ENCODE results near the gene NDUFA13. TPM values are rescaled to one million over a fixed set of nuclear protein-coding genes. Genes with fewer than 3 reads are reported as not detected.

The NDUFA13 gene
- total RNA-seq, 4 donors from 2014 or later = 57.4 to 97.2 (median 63.9) TPM

DNA sequence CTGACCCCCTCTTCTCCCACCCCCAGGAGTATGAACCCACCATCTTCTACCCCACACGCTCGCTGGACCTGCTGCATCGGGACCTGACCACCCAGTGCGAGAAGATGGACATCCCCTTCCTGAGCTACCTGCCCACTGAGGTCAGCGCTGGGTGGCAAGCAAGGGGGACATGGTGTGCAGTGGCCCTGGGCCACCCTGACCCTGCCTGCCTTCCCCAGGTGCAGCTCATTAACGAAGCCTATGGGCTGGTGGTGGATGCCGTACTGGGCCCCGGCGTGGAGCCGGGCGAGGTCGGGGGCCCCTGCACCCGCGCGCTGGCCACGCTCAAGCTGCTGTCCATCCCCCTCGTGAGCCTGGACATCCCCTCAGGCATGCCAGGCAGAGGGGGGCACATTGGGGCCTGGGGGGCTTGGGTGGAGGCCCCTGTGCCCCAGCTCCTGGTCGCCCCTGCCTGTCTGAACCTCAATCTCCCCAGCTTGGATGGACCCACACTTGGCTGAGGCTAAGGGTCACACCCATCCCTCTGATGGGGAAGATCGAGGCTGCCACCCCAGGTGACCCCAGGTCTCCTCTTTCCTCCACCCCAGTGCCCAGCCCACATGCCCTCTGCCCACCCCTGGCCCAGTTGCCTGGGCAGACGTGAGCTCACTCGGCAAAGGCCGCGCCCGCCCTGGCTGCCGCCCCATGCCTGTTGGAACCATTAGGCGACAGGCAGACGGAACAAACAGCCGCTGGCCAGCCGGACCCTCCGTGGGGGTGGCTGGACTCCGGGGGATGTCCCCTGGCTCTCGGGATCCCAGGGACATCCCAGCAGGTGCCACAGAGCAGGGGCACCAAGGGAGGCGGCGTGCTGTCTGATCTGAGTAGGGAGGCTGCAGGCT, 19.5 kb downstream of the NDUFA13 start:
- TF ChIP-seq, protein P1, sequence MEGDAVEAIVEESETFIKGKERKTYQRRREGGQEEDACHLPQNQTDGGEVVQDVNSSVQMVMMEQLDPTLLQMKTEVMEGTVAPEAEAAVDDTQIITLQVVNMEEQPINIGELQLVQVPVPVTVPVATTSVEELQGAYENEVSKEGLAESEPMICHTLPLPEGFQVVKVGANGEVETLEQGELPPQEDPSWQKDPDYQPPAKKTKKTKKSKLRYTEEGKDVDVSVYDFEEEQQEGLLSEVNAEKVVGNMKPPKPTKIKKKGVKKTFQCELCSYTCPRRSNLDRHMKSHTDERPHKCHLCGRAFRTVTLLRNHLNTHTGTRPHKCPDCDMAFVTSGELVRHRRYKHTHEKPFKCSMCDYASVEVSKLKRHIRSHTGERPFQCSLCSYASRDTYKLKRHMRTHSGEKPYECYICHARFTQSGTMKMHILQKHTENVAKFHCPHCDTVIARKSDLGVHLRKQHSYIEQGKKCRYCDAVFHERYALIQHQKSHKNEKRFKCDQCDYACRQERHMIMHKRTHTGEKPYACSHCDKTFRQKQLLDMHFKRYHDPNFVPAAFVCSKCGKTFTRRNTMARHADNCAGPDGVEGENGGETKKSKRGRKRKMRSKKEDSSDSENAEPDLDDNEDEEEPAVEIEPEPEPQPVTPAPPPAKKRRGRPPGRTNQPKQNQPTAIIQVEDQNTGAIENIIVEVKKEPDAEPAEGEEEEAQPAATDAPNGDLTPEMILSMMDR (IDR thresholded peaks at IDR 0.05) = no peak
- DNase-seq (ENCODE audit: low spot score) = no peak
- no peak for ATAC-seq (ENCODE audit: low FRiP score)

GRCh38 chr19:19537075-19538048, 21.3 kb downstream of the NDUFA13 start:
- ATAC-seq (ENCODE audit: low FRiP score) = no peak
- DNase-seq (ENCODE audit: low spot score) = no peak
- TF ChIP-seq, protein P1 (IDR thresholded peaks at IDR 0.05) = no peak

DNA sequence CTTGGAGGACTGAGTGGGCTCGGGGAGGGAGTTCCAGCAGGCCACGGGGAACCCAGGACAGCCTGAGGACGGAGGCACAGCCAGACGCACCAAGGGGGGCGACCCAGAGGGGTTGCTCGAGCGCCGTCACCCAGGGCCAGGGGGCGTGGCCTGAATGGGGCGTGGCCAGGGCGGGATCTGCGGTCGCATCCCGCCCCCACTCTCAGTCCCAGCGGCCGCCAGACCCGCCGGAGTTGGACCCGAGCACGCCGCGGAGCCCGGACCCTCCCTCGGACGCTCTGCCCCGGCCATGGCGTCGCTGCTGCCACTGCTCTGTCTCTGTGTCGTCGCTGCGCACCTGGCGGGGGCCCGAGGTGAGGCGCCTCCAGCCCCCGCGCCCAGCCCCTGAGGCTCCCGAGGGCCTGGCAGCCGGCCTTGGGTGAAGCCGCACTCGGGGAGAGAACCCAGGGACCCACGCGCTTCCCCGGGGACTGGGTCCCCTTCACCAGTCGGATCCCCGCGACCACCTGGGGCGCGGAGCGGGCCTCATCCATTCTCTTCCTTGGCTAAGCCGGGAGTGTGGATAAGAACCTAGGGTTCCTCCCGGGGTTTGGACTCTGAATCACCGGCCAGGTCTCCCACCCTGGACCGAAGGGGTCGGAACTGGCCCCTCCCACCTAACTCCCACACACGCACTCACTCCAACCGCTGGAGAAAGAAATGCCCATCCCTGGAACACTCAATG, 22.2 kb downstream of the NDUFA13 start, which contains the start of gene CILP2:
TSS of gene CILP2 (plus strand) at position 205 of the 724 bp plus-strand sequence. CDS start at position 290, 85 bp downstream.
- ATAC-seq (ENCODE audit: low FRiP score) (peak; percentile 37), DNase-seq (ENCODE audit: low spot score) (peak; percentile 44)
- TF ChIP-seq, protein P1 (IDR thresholded peaks at IDR 0.05) = no peak

DNA sequence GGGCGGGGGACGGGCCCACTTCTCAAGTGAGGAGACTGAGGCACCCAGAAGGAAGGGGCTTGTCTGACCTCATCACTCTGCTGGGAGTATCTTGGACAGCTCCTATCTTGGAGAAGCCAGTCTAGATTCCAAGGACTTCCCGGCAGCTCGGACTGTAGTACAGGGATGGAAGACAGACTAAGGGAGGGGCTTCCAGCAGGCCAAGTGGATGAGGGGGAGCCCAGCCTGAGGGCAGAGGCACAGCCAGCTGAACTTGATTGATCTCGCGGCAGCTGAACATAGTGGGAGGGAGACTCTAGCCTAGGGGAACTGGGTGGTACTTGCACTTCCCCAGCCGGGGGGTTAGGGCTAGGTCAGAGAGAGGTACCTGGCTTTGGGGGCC, 22.8 kb downstream of the NDUFA13 start:
- no peak for DNase-seq (ENCODE audit: low spot score)
- no peak for ATAC-seq (ENCODE audit: low FRiP score)
- TF ChIP-seq, protein P1 (IDR thresholded peaks at IDR 0.05) = no peak

GRCh38 chr19:19539698-19540063, 23.7 kb downstream of the NDUFA13 start:
- no peak for DNase-seq (ENCODE audit: low spot score)
- ATAC-seq (ENCODE audit: low FRiP score) = no peak
- TF ChIP-seq, protein P1 (IDR thresholded peaks at IDR 0.05) = no peak

- TF ChIP-seq, protein P1 (IDR thresholded peaks at IDR 0.05) = no peak
- DNase-seq (ENCODE audit: low spot score) (peak; percentile 36), ATAC-seq (ENCODE audit: low FRiP score) (peak; percentile 26)
Observed at GRCh38 chr19:19540064-19540714, 24.2 kb downstream of the NDUFA13 start.
